ENCODE measurements around the gene CELF4.

Gene CELF4

GRCh38 chr18:37550118-37550875 lies 15.3 kb downstream of the CELF4 start:
- no peak overlapping the region for H2AFZ ChIP-seq (ENCODE audit: low read depth, low read length)
- H3K9me3 ChIP-seq (ENCODE audit: low read length) = no peaks in the 10 kb centered on the region
- peaks cover 10% of the 10 kb centered on the region for H3K27me3 ChIP-seq (ENCODE audit: insufficient read depth, low read length)
- H3K4me1 ChIP-seq (ENCODE audit: insufficient read depth, low read length) = no peaks in the 10 kb centered on the region
- no peaks in the 10 kb centered on the region for H3K36me3 ChIP-seq (ENCODE audit: insufficient read depth, low read length)
- no peak overlapping the region for H3K4me3 ChIP-seq (ENCODE audit: low read length)

- no peak overlapping the region for H3K4me3 ChIP-seq (ENCODE audit: low read length)
- no peaks in the 10 kb centered on the region for H3K9me3 ChIP-seq (ENCODE audit: low read length)
- H3K27me3 ChIP-seq (ENCODE audit: insufficient read depth, low read length) = peaks cover 14% of the 10 kb centered on the region
- H3K4me1 ChIP-seq (ENCODE audit: insufficient read depth, low read length) = no peaks in the 10 kb centered on the region
- no peak overlapping the region for H2AFZ ChIP-seq (ENCODE audit: low read depth, low read length)
- no peaks in the 10 kb centered on the region for H3K36me3 ChIP-seq (ENCODE audit: insufficient read depth, low read length)
Observed at GRCh38 chr18:37548679-37549289, 16.8 kb downstream of the CELF4 start.

GRCh38 chr18:37547196-37547827 lies 18.3 kb downstream of the CELF4 start:
- Histone ChIP-seq H2AFZ (ENCODE audit: low read depth, low read length) (no peak overlapping the region), H3K4me1 (ENCODE audit: insufficient read depth, low read length) (no peaks in the 10 kb centered on the region), H3K4me3 (ENCODE audit: low read length) (no peak overlapping the region), H3K36me3 (ENCODE audit: insufficient read depth, low read length) (no peaks in the 10 kb centered on the region), H3K27me3 (ENCODE audit: insufficient read depth, low read length) (peaks cover 14% of the 10 kb centered on the region), H3K9me3 (ENCODE audit: low read length) (no peaks in the 10 kb centered on the region)

- H3K27me3 ChIP-seq (ENCODE audit: insufficient read depth, low read length) = peaks cover 14% of the 10 kb centered on the region
- no peaks in the 10 kb centered on the region for H3K9me3 ChIP-seq (ENCODE audit: low read length)
- H2AFZ ChIP-seq (ENCODE audit: low read depth, low read length) = no peak overlapping the region
- H3K36me3 ChIP-seq (ENCODE audit: insufficient read depth, low read length) = no peaks in the 10 kb centered on the region
- no peak overlapping the region for H3K4me3 ChIP-seq (ENCODE audit: low read length)
- no peaks in the 10 kb centered on the region for H3K4me1 ChIP-seq (ENCODE audit: insufficient read depth, low read length)
Observed at GRCh38 chr18:37546651-37547050, 18.9 kb downstream of the CELF4 start.

GRCh38 chr18:37546272-37546537 lies 19.4 kb downstream of the CELF4 start:
- Histone ChIP-seq H3K36me3 (ENCODE audit: insufficient read depth, low read length) (no peaks in the 10 kb centered on the region), H3K9me3 (ENCODE audit: low read length) (no peaks in the 10 kb centered on the region), H3K4me3 (ENCODE audit: low read length) (no peak overlapping the region), H3K4me1 (ENCODE audit: insufficient read depth, low read length) (no peaks in the 10 kb centered on the region), H3K27me3 (ENCODE audit: insufficient read depth, low read length) (peaks cover 14% of the 10 kb centered on the region), H2AFZ (ENCODE audit: low read depth, low read length) (no peak overlapping the region)

- no peaks in the 10 kb centered on the region for H3K9me3 ChIP-seq (ENCODE audit: low read length)
- no peak overlapping the region for H3K4me3 ChIP-seq (ENCODE audit: low read length)
- H3K4me1 ChIP-seq (ENCODE audit: insufficient read depth, low read length) = no peaks in the 10 kb centered on the region
- H3K27me3 ChIP-seq (ENCODE audit: insufficient read depth, low read length) = peaks cover 14% of the 10 kb centered on the region
- H3K36me3 ChIP-seq (ENCODE audit: insufficient read depth, low read length) = no peaks in the 10 kb centered on the region
- no peak overlapping the region for H2AFZ ChIP-seq (ENCODE audit: low read depth, low read length)
Observed at GRCh38 chr18:37545461-37546271, 19.9 kb downstream of the CELF4 start.

- peaks cover 22% of the 10 kb centered on the region for H3K27me3 ChIP-seq (ENCODE audit: insufficient read depth, low read length)
- H3K4me1 ChIP-seq (ENCODE audit: insufficient read depth, low read length) = no peaks in the 10 kb centered on the region
- no peaks in the 10 kb centered on the region for H3K9me3 ChIP-seq (ENCODE audit: low read length)
- no peak overlapping the region for H2AFZ ChIP-seq (ENCODE audit: low read depth, low read length)
- H3K36me3 ChIP-seq (ENCODE audit: insufficient read depth, low read length) = no peaks in the 10 kb centered on the region
- H3K4me3 ChIP-seq (ENCODE audit: low read length) = no peak overlapping the region
Observed at GRCh38 chr18:37544713-37545112, 20.9 kb downstream of the CELF4 start.

GRCh38 chr18:37544217-37544616 lies 21.4 kb downstream of the CELF4 start:
- no peaks in the 10 kb centered on the region for H3K9me3 ChIP-seq (ENCODE audit: low read length)
- H3K36me3 ChIP-seq (ENCODE audit: insufficient read depth, low read length) = no peaks in the 10 kb centered on the region
- no peaks in the 10 kb centered on the region for H3K4me1 ChIP-seq (ENCODE audit: insufficient read depth, low read length)
- no peak overlapping the region for H2AFZ ChIP-seq (ENCODE audit: low read depth, low read length)
- H3K27me3 ChIP-seq (ENCODE audit: insufficient read depth, low read length) = peaks cover 24% of the 10 kb centered on the region
- H3K4me3 ChIP-seq (ENCODE audit: low read length) = no peak overlapping the region

- Histone ChIP-seq H3K9me3 (ENCODE audit: low read length) (no peaks in the 10 kb centered on the region), H3K36me3 (ENCODE audit: insufficient read depth, low read length) (no peaks in the 10 kb centered on the region), H3K27me3 (ENCODE audit: insufficient read depth, low read length) (peaks cover 29% of the 10 kb centered on the region), H3K4me1 (ENCODE audit: insufficient read depth, low read length) (no peaks in the 10 kb centered on the region), H2AFZ (ENCODE audit: low read depth, low read length) (no peak overlapping the region), H3K4me3 (ENCODE audit: low read length) (no peak overlapping the region)
Observed at GRCh38 chr18:37543321-37543720, 22.3 kb downstream of the CELF4 start.

- Histone ChIP-seq H3K36me3 (ENCODE audit: insufficient read depth, low read length) (no peaks in the 10 kb centered on the region), H3K9me3 (ENCODE audit: low read length) (no peaks in the 10 kb centered on the region), H2AFZ (ENCODE audit: low read depth, low read length) (no peak overlapping the region), H3K27me3 (ENCODE audit: insufficient read depth, low read length) (peaks cover 42% of the 10 kb centered on the region), H3K4me3 (ENCODE audit: low read length) (no peak overlapping the region), H3K4me1 (ENCODE audit: insufficient read depth, low read length) (no peaks in the 10 kb centered on the region)
Observed at GRCh38 chr18:37541517-37541916, 24.1 kb downstream of the CELF4 start.

GRCh38 chr18:37540424-37541138 lies 25.0 kb downstream of the CELF4 start:
- H3K9me3 ChIP-seq (ENCODE audit: low read length) = no peaks in the 10 kb centered on the region
- no peak overlapping the region for H3K4me3 ChIP-seq (ENCODE audit: low read length)
- no peaks in the 10 kb centered on the region for H3K4me1 ChIP-seq (ENCODE audit: insufficient read depth, low read length)
- H3K27me3 ChIP-seq (ENCODE audit: insufficient read depth, low read length) = peaks cover 38% of the 10 kb centered on the region
- H2AFZ ChIP-seq (ENCODE audit: low read depth, low read length) = no peak overlapping the region
- H3K36me3 ChIP-seq (ENCODE audit: insufficient read depth, low read length) = no peaks in the 10 kb centered on the region

- H3K27me3 ChIP-seq (ENCODE audit: insufficient read depth, low read length) = peaks cover 35% of the 10 kb centered on the region
Observed at GRCh38 chr18:37539236-37539635, 26.4 kb downstream of the CELF4 start.

More at GRCh38 chr18:37539236-37539635, 26.4 kb downstream of the CELF4 start:
- Histone ChIP-seq H2AFZ (ENCODE audit: low read depth, low read length) (no peak overlapping the region), H3K9me3 (ENCODE audit: low read length) (no peaks in the 10 kb centered on the region), H3K36me3 (ENCODE audit: insufficient read depth, low read length) (no peaks in the 10 kb centered on the region), H3K4me1 (ENCODE audit: insufficient read depth, low read length) (no peaks in the 10 kb centered on the region), H3K4me3 (ENCODE audit: low read length) (no peak overlapping the region)

All from neuron (in vitro differentiated cells).